Spleen (tissue), 11 donors: Measurements from ENCODE around the gene PERM1. TPM values are rescaled to one million over a fixed set of nuclear protein-coding genes. Genes with fewer than 3 reads are reported as not detected.

Experiments
- DNase-seq: peaks from one replicate; pipeline ENCODE4 v3.0.0-alpha.2; 2020
- H3K27ac ChIP-seq, 8 donors: fragments of 200-600 bp; sonication (generic) in 7 of 8; 1 replicate in 4 of 8; 2 replicates in 4 of 8; pipeline versions ENCODE4 v1.5.0 to v1.8.0; 2016 to 2021; ENCODE audit warnings: inconsistent platforms in 4 of 8, mild to moderate bottlenecking in 4 of 8, moderate library complexity in 1 of 8
- H3K27me3 ChIP-seq, 7 donors: fragments of 200-600 bp; sonication (generic) in 6 of 7; replicated peaks in 1 of 7; 1 replicate in 4 of 7; 2 replicates in 3 of 7; pipeline versions ENCODE4 v1.5.0 to v1.8.0; 2016 to 2021; ENCODE audit warnings: inconsistent platforms in 3 of 7, mild to moderate bottlenecking in 1 of 7
- H3K36me3 ChIP-seq, 6 donors: fragments of 200-600 bp; sonication (generic) in 5 of 6; 1 replicate in 4 of 6; 2 replicates in 2 of 6; pipeline versions ENCODE4 v1.5.0 to v1.8.0; 2016 to 2021; ENCODE audit warnings: inconsistent platforms in 2 of 6
- H3K4me1 ChIP-seq, 6 donors: fragments of 200-600 bp; sonication (generic) in 5 of 6; 1 replicate in 3 of 6; 2 replicates in 3 of 6; pipeline versions ENCODE4 v1.5.0 to v1.8.0; 2016 to 2021; ENCODE audit warnings: inconsistent platforms in 3 of 6
- H3K4me3 ChIP-seq, 8 donors: fragments of 200-600 bp; sonication (generic) in 7 of 8; 1 replicate in 4 of 8; 2 replicates in 4 of 8; pipeline versions ENCODE4 v1.5.0 to v1.8.0; 2016 to 2021; ENCODE audit warnings: inconsistent platforms in 4 of 8, mild to moderate bottlenecking in 4 of 8, moderate library complexity in 2 of 8
- H3K9me3 ChIP-seq, 8 donors: fragments of 200-600 bp; sonication (generic) in 7 of 8; 1 replicate in 4 of 8; 2 replicates in 4 of 8; pipeline versions ENCODE4 v1.5.0 to v1.8.0; 2016 to 2021; ENCODE audit warnings: inconsistent platforms in 4 of 8
- POLR2A ChIP-seq, 3 donors: fragments of 450-650 bp; IDR thresholded peaks; one replicate each; pipeline ENCODE4 v1.5.1; 2017; ENCODE audit warnings: antibody characterized with exemption in 3 of 3, mild to moderate bottlenecking in 1 of 3
- POLR2AphosphoS5 ChIP-seq, 3 donors: sonication (generic); formaldehyde crosslinking; IDR thresholded peaks; one replicate each; pipeline ENCODE4 v1.5.1; 2017; ENCODE audit warnings: antibody characterized with exemption in 3 of 3
- WGBS, 5 donors: extraction: QIAGEN DNeasy Blood & Tissue Kit in 3 of 5; methylation state at CpG; one replicate each; pipeline versions ENCODE4 v1.1.5 to v1.1.7; 2013 to 2018; 5-methylcytosine and 5-hydroxymethylcytosine counted together
- intact Hi-C: fragments of 100-400 bp; cut with DNase I; formaldehyde crosslinking; loops from one replicate; pipeline ENCODE4 v1.15.0; 2023; ENCODE audit warnings: low total_unique reads
- polyA plus RNA-seq, 3 donors: library from polyadenylated mRNA; stranded (reverse); fragments of 200-250 nt; gene quantifications; one replicate each; pipeline ENCODE4 v1.2.1, GENCODE V29; 2013
- total RNA-seq, 7 donors: library from RNA; depleted of rRNA in 3 of 7; stranded (reverse); fragments of >200 nt in 3 of 7; fragmentation: NEBNext Ultra II Directional in 4 of 7; extraction: Animal tissue kit (Norgen Biotek cat#: 25700) in 4 of 7; gene quantifications; one replicate each; pipeline versions ENCODE4 v1.1.0 to v1.2.1, GENCODE V29; 2016 to 2021
- TF ChIP-seq, protein P1 (sequence below), 11 experiments: fragments of 200-600 bp in 7 of 11; fragments of 450-650 bp in 4 of 11; sonication (generic) in 4 of 11; IDR thresholded peaks in 8 of 11; conservative IDR thresholded peaks in 3 of 11; 1 replicate in 7 of 11; 2 replicates in 4 of 11; pipeline versions ENCODE4 v1.4.0 to v1.8.0; 2016 to 2021; ENCODE audit warnings: antibody characterized with exemption in 11 of 11, inconsistent platforms in 4 of 11, mild to moderate bottlenecking in 1 of 11
- donor health status: healthy with polysubstance abuse.
- donor health status: DM: no; HTN: no; CAD: no; lungs with moderate emphysema.
- donor health status: DM: no; HTN: no; CAD: no.
- donor health status: Bipolar disorder and iron deficiency.
- donor health status: healthy.
- donor health status: DM: no; HTN: no; CAD: no.
- donor health status: DM: yes; HTN: yes; CAD: no.

Gene PERM1
- total and polyA plus RNA-seq, 10 donors = 0.20 to 0.85 (median 0.50) TPM; not detected in 4

DNA sequence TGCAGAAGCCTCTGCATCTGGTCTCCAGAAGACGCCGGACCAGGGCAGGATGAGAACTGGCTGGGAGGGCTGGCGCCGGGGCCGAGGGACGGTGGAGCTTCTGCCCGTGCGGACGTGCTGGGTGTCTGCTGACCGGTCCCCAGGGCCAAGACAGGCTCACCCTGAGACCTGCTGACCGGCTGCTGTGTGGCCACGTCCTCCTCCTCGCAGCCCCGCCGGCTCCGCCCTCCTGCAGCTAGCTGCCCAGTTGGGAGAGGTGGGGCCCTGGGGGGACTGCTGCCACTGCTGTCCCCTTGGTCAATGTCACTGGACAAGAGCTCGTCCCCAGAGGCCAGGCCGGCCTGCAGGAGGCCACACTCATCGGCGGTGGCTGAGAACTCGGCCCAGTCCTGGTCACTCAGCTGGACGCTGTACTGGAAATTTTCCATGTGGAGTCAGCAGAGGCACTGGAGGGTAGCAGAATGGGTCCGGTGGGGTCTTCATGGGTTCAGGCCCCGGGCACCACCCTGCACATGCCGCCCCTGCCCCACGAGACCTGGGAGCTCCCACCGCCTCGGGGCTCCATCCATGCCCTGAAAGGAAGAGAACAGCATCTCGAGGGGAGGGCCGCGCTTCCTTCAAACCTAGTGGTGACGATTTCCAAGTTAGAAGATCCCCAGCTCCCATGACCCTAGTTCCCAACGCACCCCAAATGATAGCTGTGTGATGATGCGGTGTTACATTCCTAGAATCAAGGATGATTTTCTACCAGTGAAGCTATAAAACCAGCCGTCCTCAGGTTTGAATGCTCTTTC lies 1.1 kb downstream of the PERM1 start:
- intact Hi-C loops = no loop called here
- WGBS, 5 donors = 74 to 80% (median 78%) methylated on average over 18 to 35 of the region's 35 CpGs
- no peak for DNase-seq

DNA sequence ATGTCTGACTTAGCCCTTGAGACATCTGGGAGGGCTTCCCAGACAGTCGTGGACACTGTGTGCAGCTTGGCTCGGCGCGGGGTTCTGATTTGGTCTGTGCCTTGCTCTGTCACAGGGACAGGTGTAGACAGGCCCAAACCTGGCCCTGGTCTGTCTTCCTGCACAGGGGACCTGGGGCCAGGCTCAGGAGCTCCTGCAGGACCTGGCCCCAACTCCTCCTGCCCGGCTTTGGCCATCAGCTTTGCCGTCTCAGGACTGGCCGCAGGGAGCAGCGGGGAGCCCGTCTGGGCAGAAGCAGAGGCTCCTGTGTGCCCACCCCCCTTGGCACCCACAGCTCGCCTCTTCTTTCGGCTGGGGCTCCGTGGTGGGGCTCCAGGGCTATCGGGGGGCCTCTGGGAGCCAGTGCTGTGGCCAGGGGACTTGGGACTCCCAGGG lies 1.7 kb downstream of the PERM1 start:
- Histone ChIP-seq H3K4me1 (peaks cover 8 to 22% (median 11%) of the 10 kb centered on the region in 6 donors), H3K4me3 (no peak overlapping the region), H3K9me3 (no peaks in the 10 kb centered on the region), H3K27ac (no peak overlapping the region), H3K27me3 (peaks cover 0 to 81% (median 28%) of the 10 kb centered on the region in 7 donors), H3K36me3 (no peaks in the 10 kb centered on the region)
- peak; percentile 66 for DNase-seq
- TF ChIP-seq POLR2A (IDR thresholded peaks at IDR 0.05) = no peak
- TF ChIP-seq, protein P1, sequence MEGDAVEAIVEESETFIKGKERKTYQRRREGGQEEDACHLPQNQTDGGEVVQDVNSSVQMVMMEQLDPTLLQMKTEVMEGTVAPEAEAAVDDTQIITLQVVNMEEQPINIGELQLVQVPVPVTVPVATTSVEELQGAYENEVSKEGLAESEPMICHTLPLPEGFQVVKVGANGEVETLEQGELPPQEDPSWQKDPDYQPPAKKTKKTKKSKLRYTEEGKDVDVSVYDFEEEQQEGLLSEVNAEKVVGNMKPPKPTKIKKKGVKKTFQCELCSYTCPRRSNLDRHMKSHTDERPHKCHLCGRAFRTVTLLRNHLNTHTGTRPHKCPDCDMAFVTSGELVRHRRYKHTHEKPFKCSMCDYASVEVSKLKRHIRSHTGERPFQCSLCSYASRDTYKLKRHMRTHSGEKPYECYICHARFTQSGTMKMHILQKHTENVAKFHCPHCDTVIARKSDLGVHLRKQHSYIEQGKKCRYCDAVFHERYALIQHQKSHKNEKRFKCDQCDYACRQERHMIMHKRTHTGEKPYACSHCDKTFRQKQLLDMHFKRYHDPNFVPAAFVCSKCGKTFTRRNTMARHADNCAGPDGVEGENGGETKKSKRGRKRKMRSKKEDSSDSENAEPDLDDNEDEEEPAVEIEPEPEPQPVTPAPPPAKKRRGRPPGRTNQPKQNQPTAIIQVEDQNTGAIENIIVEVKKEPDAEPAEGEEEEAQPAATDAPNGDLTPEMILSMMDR (IDR thresholded peaks at IDR 0.05 in 8 of 11, conservative IDR thresholded peaks at IDR 0.05 in 3 of 11) = no peak
- no peak for TF ChIP-seq POLR2AphosphoS5 (IDR thresholded peaks at IDR 0.05)
- intact Hi-C loops = no loop called here
- 72 to 90% (median 81%) methylated on average over 1 to 13 of the region's 13 CpGs for WGBS, 5 donors

More for the DNA sequence above, 1.1 kb downstream of the PERM1 start:
- no peak overlapping the region for H3K27ac ChIP-seq
- peaks cover 6 to 16% (median 10%) of the 10 kb centered on the region in 6 donors for H3K4me1 ChIP-seq
- no peaks in the 10 kb centered on the region for H3K9me3 ChIP-seq
- peaks cover 0 to 81% (median 23%) of the 10 kb centered on the region in 7 donors for H3K27me3 ChIP-seq
- TF ChIP-seq POLR2A (IDR thresholded peaks at IDR 0.05) = no peak
- TF ChIP-seq, protein P1 (IDR thresholded peaks at IDR 0.05 in 8 of 11, conservative IDR thresholded peaks at IDR 0.05 in 3 of 11) = no peak
- TF ChIP-seq POLR2AphosphoS5 (IDR thresholded peaks at IDR 0.05) = no peak
- no peaks in the 10 kb centered on the region for H3K36me3 ChIP-seq
- H3K4me3 ChIP-seq = no peak overlapping the region

DNA sequence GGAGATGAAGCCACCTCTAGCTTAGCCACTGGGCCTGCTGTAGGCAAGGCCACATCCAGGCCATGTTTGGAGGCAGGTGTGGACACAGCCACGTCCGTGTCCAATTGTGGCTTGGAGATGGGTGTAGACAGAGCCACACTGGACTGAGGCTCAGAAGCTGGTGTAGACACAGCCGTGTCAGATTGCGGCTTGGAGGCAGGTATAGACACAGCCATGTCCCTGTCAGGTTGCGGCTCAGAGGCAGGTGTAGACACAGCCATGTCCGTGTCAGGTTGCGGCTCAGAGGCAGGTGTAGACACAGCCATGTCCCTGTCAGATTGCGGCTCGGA lies 2.2 kb downstream of the PERM1 start:
- H3K4me1 ChIP-seq = peaks cover 8 to 23% (median 11%) of the 10 kb centered on the region in 6 donors
- no peak overlapping the region for H3K4me3 ChIP-seq
- no peak for DNase-seq
- no peaks in the 10 kb centered on the region for H3K9me3 ChIP-seq
- H3K36me3 ChIP-seq = no peaks in the 10 kb centered on the region
- TF ChIP-seq, protein P1 (IDR thresholded peaks at IDR 0.05 in 8 of 11, conservative IDR thresholded peaks at IDR 0.05 in 3 of 11) = no peak
- TF ChIP-seq POLR2AphosphoS5 (IDR thresholded peaks at IDR 0.05) = no peak
- TF ChIP-seq POLR2A (IDR thresholded peaks at IDR 0.05) = no peak
- 92 to 97% (median 93%) methylated on average over 9 of the region's 9 CpGs for WGBS, 5 donors
- no peak overlapping the region for H3K27ac ChIP-seq
- peaks cover 0 to 81% (median 32%) of the 10 kb centered on the region in 7 donors for H3K27me3 ChIP-seq
- intact Hi-C loops = no loop called here
